Mammary epithelial cell (primary cell): ENCODE measurements around the gene NEK9.

Experiments
- CTCF ChIP-seq, 2 donors: IDR thresholded peaks in 1 of 2; conservative IDR thresholded peaks in 1 of 2; 2 replicates each; pipeline ENCODE4 v1.5.1; 2011 to 2012; ENCODE audit warnings: inconsistent platforms in 2 of 2, low read length in 2 of 2, mild to moderate bottlenecking in 2 of 2, control low read depth in 1 of 2, low read depth in 1 of 2; ENCODE audit not compliant: insufficient read depth in 1 of 2; ENCODE audit errors: extremely low read depth in 1 of 2
- EZH2 ChIP-seq: IDR thresholded peaks from 2 replicates; pipeline ENCODE4 v1.6.1; 2012; ENCODE audit warnings: low read length, inconsistent platforms, borderline replicate concordance

GRCh38 chr14:75044752-75045151, 82.1 kb downstream of the NEK9 start:
- TF ChIP-seq CTCF (conservative IDR thresholded peaks at IDR 0.05 in 1 of 2, IDR thresholded peaks at IDR 0.05 in 1 of 2; ENCODE audit: extremely low read depth in 1 of 2, insufficient read depth in 1 of 2, low read depth in 1 of 2, low read length in 2 of 2), result no peak
- TF ChIP-seq EZH2, result no peak
